ENCODE results near the gene RAB23. TPM values are rescaled to one million over a fixed set of nuclear protein-coding genes. Genes with fewer than 3 reads are reported as not detected.

The RAB23 gene
- total RNA-seq, 6 experiments from 2014 or later = 23.1 to 30.3 (median 28.9) TPM

GRCh38 chr6:57262901-57263694 is 41.0 kb upstream of the RAB23 start:
- no peak for TF ChIP-seq CTCF (IDR thresholded peaks at IDR 0.05)
- Mint-ChIP-seq H3K9me3 (no peaks in the 10 kb centered on the region), H3K36me3 (ENCODE audit: low read depth) (peaks cover 13% of the 10 kb centered on the region), H3K27ac (peak overlapping the region; percentile 98), H3K27me3 (ENCODE audit: insufficient read depth) (no peaks in the 10 kb centered on the region; the same call in 1 of the 2 replicates), H3K4me3 (peak overlapping the region; percentile 68), H3K4me1 (ENCODE audit: low read depth) (peaks cover 100% of the 10 kb centered on the region)
- DNase-seq = peak; percentile 93

- TF ChIP-seq CTCF (IDR thresholded peaks at IDR 0.05) = no peak
- Mint-ChIP-seq H3K9me3 (no peaks in the 10 kb centered on the region), H3K27me3 (ENCODE audit: insufficient read depth) (no peaks in the 10 kb centered on the region; the same call in 1 of the 2 replicates), H3K4me3 (peak overlapping the region; percentile 68), H3K4me1 (ENCODE audit: low read depth) (peaks cover 100% of the 10 kb centered on the region), H3K36me3 (ENCODE audit: low read depth) (peaks cover 13% of the 10 kb centered on the region), H3K27ac (peak overlapping the region; percentile 98)
- DNase-seq = peak; percentile 43
Measured at GRCh38 chr6:57262488-57262887, 40.4 kb upstream of the RAB23 start.

GRCh38 chr6:57261926-57262325 is 39.8 kb upstream of the RAB23 start:
- peaks cover 100% of the 10 kb centered on the region for H3K4me1 Mint-ChIP-seq (ENCODE audit: low read depth)
- peak overlapping the region; percentile 68 for H3K4me3 Mint-ChIP-seq
- H3K27ac Mint-ChIP-seq = peak overlapping the region; percentile 98
- no peaks in the 10 kb centered on the region; the same call in 1 of the 2 replicates for H3K27me3 Mint-ChIP-seq (ENCODE audit: insufficient read depth)
- peaks cover 13% of the 10 kb centered on the region for H3K36me3 Mint-ChIP-seq (ENCODE audit: low read depth)
- no peak for DNase-seq
- TF ChIP-seq CTCF (IDR thresholded peaks at IDR 0.05) = no peak
- no peaks in the 10 kb centered on the region for H3K9me3 Mint-ChIP-seq

- TF ChIP-seq CTCF (IDR thresholded peaks at IDR 0.05) = no peak
- Mint-ChIP-seq H3K36me3 (ENCODE audit: low read depth) (peaks cover 13% of the 10 kb centered on the region), H3K9me3 (no peaks in the 10 kb centered on the region), H3K4me1 (ENCODE audit: low read depth) (peaks cover 90% of the 10 kb centered on the region), H3K27me3 (ENCODE audit: insufficient read depth) (no peaks in the 10 kb centered on the region; the same call in 1 of the 2 replicates), H3K4me3 (peak overlapping the region; percentile 63; the same call in 1 of the 2 replicates), H3K27ac (peak overlapping the region; percentile 98)
- no peak for DNase-seq
Measured at GRCh38 chr6:57259064-57259463, 37.0 kb upstream of the RAB23 start.

- peak; percentile 64 for DNase-seq
- H3K27me3 Mint-ChIP-seq (ENCODE audit: insufficient read depth) = no peaks in the 10 kb centered on the region; the same call in 1 of the 2 replicates
- H3K9me3 Mint-ChIP-seq = no peaks in the 10 kb centered on the region
- H3K27ac Mint-ChIP-seq = peak overlapping the region; percentile 98
- peaks cover 90% of the 10 kb centered on the region for H3K4me1 Mint-ChIP-seq (ENCODE audit: low read depth)
- TF ChIP-seq CTCF (IDR thresholded peaks at IDR 0.05) = no peak
- peak overlapping the region; percentile 85 for H3K4me3 Mint-ChIP-seq
- peaks cover 13% of the 10 kb centered on the region for H3K36me3 Mint-ChIP-seq (ENCODE audit: low read depth)
Measured at GRCh38 chr6:57257911-57258541, 35.9 kb upstream of the RAB23 start.
